ENCODE results near the gene SF1.

GRCh38 chr11:64754919-64755662, 23.3 kb downstream of the SF1 start:
- no peak for TF ChIP-seq CTCF (IDR thresholded peaks at IDR 0.05; ENCODE audit: low read depth, low read length)
- no peak for TF ChIP-seq EZH2phosphoT487 (IDR thresholded peaks at IDR 0.05; ENCODE audit: low read depth)

All from OCI-LY3 (cell line).